Raji (cell line): ENCODE measurements around the gene CRIM1.

Experiments
- POLR2A ChIP-seq: IDR thresholded peaks from 2 replicates; pipeline ENCODE4 v1.6.1; 2011; ENCODE audit warnings: low read depth, low read length, control low read depth; ENCODE audit not compliant: insufficient read depth

CRIM1 gene

DNA sequence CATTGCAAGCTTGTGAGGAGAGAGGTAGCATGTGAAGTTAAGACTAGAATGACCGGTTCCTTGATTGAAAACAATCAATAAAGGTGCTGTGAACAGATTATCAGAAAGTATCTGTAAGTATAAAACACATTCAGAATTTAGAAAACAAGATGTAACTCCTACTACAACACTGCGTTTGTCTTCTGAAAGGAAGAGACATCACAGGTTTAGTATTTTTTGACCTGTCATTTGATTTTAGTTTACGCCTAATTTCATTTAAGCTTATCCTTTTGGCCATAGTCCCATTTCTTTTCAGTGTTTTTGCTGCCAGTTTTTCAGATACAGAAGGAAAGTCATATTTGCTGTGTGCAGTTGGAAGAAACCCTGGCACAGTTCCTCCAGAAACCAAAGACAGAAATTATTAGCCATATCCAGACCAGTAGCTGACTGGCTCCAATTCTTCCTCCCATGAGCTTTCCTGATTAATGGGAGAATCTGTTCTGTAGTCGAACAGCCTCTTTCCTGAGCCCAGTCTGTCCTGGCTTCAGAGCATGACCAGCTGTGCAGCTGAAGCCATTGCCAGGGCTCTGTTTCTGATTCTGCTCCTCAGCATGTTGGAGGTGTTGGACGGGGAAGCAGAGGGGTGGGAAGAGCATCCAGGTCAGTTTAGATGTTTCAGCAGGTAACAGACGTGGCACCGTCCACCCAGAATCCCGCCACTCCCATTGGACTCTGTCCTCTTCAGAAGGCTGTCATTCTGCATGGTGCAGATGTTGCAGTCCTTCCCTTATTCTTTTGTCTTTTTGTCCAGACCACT, 61.0 kb downstream of the CRIM1 start:
- no peak for TF ChIP-seq POLR2A

DNA sequence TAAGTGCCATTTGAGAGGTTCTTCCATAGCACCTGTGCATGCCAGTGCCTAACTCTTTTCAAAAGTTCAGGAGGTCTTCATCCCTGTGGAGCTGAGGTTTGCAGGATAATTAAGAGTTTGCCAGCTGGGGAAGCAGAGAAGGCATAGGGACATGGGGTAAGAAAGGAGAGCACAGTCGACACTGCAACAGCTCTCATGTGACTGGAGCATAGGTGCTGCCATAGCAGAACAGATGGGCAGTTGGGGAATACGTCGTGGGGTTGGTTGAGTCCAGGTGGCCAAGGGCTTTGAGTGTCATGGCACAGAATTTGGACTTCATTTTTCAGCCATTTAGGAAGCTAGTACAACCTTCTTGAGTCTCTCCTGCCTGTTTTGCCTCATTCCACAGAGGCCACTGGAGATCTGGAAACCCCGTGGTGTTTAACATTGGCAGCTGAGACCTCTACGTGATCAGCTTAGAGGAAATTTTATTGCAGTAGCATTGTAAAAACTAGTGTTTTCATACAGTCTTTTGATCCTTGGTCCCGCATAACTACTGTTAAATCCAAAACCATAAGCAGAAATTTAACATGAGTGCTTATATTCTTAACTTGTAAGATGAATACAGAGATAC, 65.1 kb downstream of the CRIM1 start:
- no peak for TF ChIP-seq POLR2A

DNA sequence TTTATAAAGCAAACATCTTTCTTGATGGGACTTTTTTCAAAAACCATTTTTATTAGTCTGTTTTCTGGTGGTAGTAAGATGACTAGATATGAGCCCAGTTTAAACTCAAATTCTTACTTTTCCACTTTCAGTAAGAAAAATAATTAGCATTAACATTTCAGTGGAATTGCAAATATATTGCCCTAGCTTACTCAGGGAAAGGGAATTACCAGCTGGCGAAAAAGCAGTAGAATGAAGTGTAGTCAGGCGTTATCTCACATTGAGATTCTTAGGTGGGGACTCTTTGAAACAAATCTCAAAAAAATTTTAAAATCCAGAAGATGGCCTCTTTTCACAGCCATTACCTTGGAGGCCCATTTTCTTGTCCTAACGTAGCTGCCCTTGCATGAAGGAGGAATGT, 65.8 kb downstream of the CRIM1 start:
- TF ChIP-seq POLR2A = no peak

DNA sequence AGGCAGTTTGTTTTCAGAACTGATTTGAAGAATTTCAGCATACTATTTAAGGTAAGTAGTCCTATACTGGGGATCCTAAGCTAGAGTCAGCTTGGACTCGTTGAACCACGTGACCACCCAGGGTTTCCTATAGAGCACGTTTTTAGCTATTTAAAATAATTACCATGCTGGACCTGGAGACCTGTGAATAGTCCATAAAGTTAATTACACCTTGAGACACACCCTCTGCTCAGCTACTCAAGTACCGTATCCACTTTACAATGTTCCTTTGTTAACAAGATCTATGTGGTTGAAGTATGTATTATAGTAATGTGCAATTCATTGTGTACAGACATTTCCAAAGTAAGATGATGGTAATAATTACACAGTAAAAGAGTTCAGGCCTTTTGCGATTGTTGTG, 67.6 kb downstream of the CRIM1 start:
- TF ChIP-seq POLR2A = no peak

DNA sequence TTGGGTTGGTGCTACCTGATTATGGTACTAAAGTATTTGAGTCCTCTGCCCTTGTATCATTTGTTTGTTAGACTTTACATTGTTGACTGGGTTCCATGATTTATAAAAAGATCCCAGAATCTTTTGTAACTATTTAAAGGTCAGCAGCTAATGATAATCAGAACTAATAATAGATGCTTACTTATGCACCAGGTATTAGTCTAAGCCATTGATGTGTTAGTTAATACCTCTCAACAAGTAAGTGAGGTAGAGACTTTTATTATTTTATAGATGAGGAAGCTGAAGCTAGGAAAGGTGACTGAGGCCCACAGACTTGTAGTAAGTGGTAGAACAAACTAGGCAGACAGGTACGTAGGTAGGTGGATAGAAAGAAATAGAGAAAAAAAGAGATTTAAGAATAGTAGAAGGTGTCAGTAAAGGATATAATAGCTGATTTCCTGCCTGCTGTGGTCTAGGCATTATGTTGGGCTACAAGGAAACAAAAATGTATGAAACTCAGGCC, 68.1 kb downstream of the CRIM1 start:
- no peak for TF ChIP-seq POLR2A

DNA sequence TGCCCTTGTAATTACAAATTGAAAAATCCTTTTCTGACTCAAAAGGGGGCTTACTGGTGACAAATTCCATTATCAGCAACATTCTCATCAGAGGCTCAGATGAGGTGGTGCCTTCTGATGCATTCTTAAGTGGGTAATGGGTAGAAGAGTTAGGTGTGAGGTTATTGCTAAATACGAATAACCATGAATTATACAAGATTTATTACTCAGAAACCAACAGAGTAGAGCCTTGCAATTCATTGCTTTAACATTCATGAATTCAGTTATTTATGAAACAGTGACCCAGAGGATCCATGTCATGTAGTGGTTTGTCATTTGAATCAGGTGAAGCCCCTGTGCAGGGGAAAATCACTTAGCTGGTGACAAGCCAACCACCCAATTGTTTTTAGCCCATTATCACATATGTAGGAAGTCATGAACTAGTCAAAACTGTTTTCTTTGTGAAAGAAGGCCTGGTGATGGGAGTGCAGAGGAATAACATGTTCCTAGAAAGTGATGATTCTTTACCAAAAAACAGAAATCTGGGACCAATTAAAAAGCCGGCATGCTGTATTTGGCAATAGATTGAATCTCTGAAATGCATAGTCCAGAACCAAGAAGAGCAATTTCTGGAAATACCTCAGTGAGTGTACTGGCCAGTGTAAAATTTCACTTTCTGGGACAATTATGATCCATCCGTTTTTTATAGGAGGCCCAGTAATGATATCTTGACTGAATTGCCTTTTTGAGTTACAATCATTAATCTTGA, 70.2 kb downstream of the CRIM1 start:
- TF ChIP-seq POLR2A = no peak

DNA sequence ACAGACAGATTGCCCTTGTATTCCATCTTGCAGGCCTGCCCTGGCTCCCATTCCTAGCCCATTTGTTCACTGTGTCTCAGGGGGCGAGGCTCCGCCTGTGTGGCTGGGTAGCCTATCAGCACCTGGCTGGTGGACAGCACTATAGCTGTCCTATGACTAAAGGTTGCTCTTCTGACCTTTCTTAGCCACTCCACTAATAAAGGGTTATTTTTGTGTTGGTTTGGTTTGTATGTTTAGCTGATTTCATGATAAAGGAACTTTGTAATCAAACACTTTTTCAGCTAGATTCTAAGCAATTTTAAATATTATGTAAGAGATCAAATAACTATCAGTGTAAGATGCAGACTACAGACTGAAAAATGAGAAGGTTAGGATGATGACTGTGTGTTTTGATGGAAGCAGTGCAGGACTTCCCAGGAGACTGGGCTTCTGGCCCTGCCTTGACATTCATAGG, 72.2 kb downstream of the CRIM1 start:
- TF ChIP-seq POLR2A = no peak

DNA sequence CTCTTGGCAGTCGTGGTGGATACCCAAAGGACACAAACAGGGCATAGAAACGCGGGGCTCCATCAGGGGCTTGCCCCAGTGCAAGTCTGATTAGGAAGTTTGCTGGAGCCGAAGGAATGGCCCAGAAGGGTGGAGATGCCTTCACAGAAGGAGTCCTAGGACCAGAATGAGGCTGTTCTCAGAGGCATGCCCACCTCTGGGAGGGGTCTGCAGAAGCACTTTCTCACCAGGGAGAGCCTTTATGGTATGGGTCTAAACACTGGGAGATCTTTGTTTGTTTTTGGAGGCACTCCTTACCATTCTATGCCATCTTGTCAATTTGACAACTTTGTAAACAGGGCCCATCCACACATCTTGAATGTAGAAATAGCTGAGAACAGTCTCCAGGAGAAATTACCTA, 75.0 kb downstream of the CRIM1 start:
- TF ChIP-seq POLR2A = no peak

DNA sequence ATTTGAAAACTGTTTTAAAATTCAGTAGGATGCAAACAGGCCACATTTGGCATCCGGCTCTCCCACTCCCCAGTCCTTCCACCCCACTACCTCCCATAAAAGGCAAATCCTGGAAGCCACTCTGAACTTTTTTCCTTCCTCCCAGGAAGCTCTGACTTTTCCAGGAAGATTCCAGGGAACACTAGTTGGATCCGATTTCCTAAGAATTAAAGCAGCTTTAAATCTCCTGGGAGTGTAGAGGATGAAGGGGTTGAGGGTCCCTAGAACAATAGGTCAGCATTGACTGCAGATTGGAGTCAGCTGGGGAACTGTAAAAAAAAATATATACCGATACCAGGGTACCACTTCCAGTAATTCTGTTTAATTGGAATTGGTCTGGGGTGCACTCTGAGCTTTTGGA, 76.9 kb downstream of the CRIM1 start:
- no peak for TF ChIP-seq POLR2A

DNA sequence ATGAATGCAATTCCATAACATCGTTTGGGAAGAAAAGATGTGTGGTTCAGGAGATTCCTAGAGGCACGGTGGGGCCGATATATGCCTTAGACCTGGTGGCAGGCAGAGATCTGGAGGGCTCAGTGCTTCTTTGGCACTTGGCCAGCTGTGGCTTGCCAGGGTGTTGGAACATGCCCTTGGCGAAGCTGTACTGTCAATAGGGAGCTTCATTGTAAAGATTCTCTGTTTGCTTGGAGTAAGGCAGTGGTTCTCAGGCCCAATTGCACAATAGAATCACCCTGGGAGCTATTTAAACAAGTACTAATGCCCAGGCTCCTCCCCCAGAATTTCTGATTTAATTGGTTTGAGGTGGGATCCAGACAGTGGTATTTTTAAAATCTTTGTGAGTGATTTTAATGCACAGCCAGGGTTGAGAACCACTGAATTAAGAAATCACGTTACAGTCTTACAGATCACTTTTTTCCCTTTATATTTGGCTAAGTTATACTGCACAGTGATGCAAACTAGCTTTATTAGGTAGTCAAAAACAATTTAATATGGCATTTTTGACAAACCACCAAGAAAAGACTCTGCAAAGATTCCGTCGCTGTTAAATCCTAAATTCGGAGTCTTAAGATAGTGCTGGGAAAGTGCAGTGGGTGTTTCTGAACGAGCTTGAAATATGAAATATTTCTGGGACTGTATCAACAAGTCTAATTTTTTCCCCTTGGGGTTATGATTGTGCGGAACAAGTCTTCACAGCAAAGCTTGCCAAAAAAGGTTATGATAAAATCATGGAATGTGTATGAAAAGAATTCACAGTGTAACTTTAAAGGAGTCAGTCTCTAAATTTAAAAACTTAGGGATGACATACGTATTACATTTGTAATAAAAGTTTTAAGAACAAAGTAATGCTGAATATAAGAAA, 78.0 kb downstream of the CRIM1 start:
- no peak for TF ChIP-seq POLR2A

DNA sequence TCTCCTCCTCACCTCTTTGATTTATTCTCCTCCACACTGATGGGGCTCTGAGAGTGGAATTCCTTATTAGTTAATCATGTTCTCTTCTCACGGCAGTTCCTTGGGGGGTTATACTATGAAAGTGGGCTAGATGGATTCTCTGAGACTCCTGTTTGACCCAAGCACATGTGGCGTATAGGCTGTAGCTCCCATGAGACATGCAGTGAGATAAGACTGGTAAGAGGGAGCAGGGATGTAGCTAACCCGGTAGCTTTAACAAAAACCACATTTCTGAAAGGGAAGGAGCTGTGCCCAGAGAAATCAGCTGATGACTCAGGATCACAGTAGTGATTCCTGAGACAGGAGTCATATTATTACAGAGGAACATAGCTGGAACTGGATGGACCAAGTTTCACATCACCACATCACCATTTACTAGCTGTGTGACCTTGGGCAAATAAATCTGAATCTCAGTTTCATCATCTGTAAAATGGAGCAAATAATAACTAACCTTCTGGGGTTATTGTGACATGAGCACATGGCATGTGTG, 82.9 kb downstream of the CRIM1 start:
- TF ChIP-seq POLR2A = no peak

DNA sequence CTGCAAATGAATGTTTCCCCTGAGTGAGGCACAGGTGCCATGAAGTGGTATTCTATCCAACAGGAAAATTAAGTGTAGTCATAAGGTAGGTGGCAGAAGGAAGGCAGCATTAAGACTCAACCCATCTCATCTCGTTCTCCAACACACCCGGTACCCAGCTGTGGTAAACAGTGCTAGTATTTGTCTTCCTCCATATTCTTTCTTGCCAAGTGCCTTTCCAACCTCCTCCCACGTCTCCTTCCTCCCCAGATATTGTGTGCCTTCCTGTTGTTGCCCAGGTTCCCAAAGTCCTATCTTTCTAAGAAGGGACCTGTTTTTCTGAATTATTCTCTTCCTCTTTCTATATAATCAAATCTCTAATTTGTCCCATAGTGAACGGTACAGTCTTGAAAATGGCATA, 83.5 kb downstream of the CRIM1 start:
- TF ChIP-seq POLR2A = no peak

DNA sequence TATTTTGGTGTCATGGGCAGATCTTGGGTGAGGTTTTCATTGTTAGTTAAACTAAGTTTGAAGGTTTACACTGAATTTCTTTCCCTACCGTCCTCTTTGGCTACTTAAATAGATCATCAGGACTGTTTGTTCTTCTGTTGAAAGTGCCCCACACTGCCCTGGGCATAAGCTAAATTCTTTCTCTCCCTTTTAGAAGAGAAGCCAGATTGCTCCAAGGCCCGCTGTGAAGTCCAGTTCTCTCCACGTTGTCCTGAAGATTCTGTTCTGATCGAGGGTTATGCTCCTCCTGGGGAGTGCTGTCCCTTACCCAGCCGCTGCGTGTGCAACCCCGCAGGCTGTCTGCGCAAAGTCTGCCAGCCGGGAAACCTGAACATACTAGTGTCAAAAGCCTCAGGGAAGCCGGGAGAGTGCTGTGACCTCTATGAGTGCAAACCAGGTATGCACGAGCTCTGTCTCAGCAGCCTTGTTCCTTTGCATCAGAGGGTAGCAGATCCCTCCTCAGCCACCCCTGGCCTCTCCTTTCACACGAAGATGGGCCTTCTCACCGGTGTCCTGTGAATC, 85.6 kb downstream of the CRIM1 start:
- TF ChIP-seq POLR2A = no peak

DNA sequence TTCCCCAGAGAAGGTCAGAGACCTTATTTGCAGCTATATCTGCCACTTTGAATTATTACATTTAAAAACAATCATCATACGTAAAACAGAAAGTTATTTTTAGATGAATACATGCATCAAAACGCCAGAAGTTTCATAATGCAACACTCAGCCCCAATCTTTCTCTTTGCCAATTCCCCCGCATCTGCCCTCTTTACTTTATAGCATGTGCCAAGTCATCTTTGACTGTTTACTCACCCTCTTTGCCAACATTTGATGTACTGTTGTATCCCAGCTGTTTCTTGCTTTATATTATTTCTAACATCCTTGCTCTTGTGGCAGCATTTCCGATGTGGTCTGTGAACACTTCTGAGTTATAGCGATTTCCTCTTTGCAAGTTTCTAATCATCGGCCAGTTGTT, 86.2 kb downstream of the CRIM1 start:
- TF ChIP-seq POLR2A = no peak
